Duodenal mucosa (tissue), 2 donors: Measurements from ENCODE around the gene FARS2.

ENCODE experiments used
- H3K27ac ChIP-seq: one replicate; pipeline ENCODE4 v1.7.0; 2013; ENCODE audit warnings: low read depth, low read length
- H3K27me3 ChIP-seq, 2 donors: one replicate each; pipeline ENCODE4 v1.7.0; 2013; ENCODE audit warnings: low read length in 2 of 2, control low read depth in 1 of 2; ENCODE audit not compliant: insufficient read depth in 2 of 2, control insufficient read depth in 1 of 2
- H3K36me3 ChIP-seq, 2 donors: one replicate each; pipeline ENCODE4 v1.7.0; 2013; ENCODE audit warnings: low read length in 2 of 2, control low read depth in 1 of 2; ENCODE audit not compliant: insufficient read depth in 2 of 2, control insufficient read depth in 1 of 2
- H3K4me1 ChIP-seq, 2 donors: one replicate each; pipeline ENCODE4 v1.7.0; 2013; ENCODE audit warnings: low read length in 2 of 2, control low read depth in 1 of 2; ENCODE audit not compliant: insufficient read depth in 2 of 2, control insufficient read depth in 1 of 2
- H3K4me3 ChIP-seq, 2 donors: one replicate each; pipeline ENCODE4 v1.7.0; 2013; ENCODE audit warnings: low read length in 2 of 2, low read depth in 1 of 2
- H3K9ac ChIP-seq, 2 donors: one replicate each; pipeline ENCODE4 v1.7.0; 2013; ENCODE audit warnings: low read length in 2 of 2, low read depth in 1 of 2
- H3K9me3 ChIP-seq, 2 donors: one replicate each; pipeline ENCODE4 v1.7.0; 2013; ENCODE audit warnings: low read length in 2 of 2, control low read depth in 1 of 2; ENCODE audit not compliant: control insufficient read depth in 1 of 2

The FARS2 gene

GRCh38 chr6:5294392-5295211 is 33.3 kb downstream of the FARS2 start:
- Histone ChIP-seq H3K27ac (no peak overlapping the region), H3K9ac (no peak overlapping the region), H3K4me3 (no peak overlapping the region), H3K9me3 (no peaks in the 10 kb centered on the region), H3K36me3 (peaks cover 0 to 3% of the 10 kb centered on the region in 2 donors), H3K27me3 (no peaks in the 10 kb centered on the region), H3K4me1 (peaks cover 3 to 14% of the 10 kb centered on the region in 2 donors)

GRCh38 chr6:5295623-5296022 is 34.3 kb downstream of the FARS2 start:
- H3K9ac ChIP-seq: no peak overlapping the region
- H3K9me3 ChIP-seq: no peaks in the 10 kb centered on the region
- peaks cover 3 to 14% of the 10 kb centered on the region in 2 donors for H3K4me1 ChIP-seq
- no peak overlapping the region for H3K4me3 ChIP-seq
- H3K36me3 ChIP-seq: peaks cover 0 to 3% of the 10 kb centered on the region in 2 donors
- no peak overlapping the region for H3K27ac ChIP-seq
- H3K27me3 ChIP-seq: no peaks in the 10 kb centered on the region

GRCh38 chr6:5300206-5300764 is 39.0 kb downstream of the FARS2 start:
- Histone ChIP-seq H3K4me1 (peaks cover 3 to 6% of the 10 kb centered on the region in 2 donors), H3K27ac (no peak overlapping the region), H3K4me3 (no peak overlapping the region), H3K36me3 (peaks cover 0 to 3% of the 10 kb centered on the region in 2 donors), H3K9ac (no peak overlapping the region), H3K27me3 (no peaks in the 10 kb centered on the region), H3K9me3 (no peaks in the 10 kb centered on the region)

GRCh38 chr6:5302220-5302946 is 41.1 kb downstream of the FARS2 start:
- H3K27me3 ChIP-seq: no peaks in the 10 kb centered on the region
- H3K9ac ChIP-seq: no peak overlapping the region
- H3K4me1 ChIP-seq: peaks cover 5 to 13% of the 10 kb centered on the region in 2 donors
- no peak overlapping the region for H3K4me3 ChIP-seq
- H3K36me3 ChIP-seq: no peaks in the 10 kb centered on the region
- H3K9me3 ChIP-seq: no peaks in the 10 kb centered on the region
- no peak overlapping the region for H3K27ac ChIP-seq

- H3K27ac ChIP-seq: no peak overlapping the region
Observed at GRCh38 chr6:5302995-5303622, 41.8 kb downstream of the FARS2 start.

GRCh38 chr6:5303682-5304081 is 42.4 kb downstream of the FARS2 start:
- H3K36me3 ChIP-seq: no peaks in the 10 kb centered on the region
- no peak overlapping the region for H3K4me3 ChIP-seq
- no peak overlapping the region for H3K9ac ChIP-seq
- H3K27ac ChIP-seq: no peak overlapping the region
- peaks cover 5 to 13% of the 10 kb centered on the region in 2 donors for H3K4me1 ChIP-seq
- H3K27me3 ChIP-seq: no peaks in the 10 kb centered on the region
- H3K9me3 ChIP-seq: no peaks in the 10 kb centered on the region

More at GRCh38 chr6:5302995-5303622, 41.8 kb downstream of the FARS2 start:
- H3K9ac ChIP-seq: no peak overlapping the region
- no peak overlapping the region for H3K4me3 ChIP-seq
- H3K4me1 ChIP-seq: peaks cover 5 to 13% of the 10 kb centered on the region in 2 donors
- H3K27me3 ChIP-seq: no peaks in the 10 kb centered on the region
- H3K9me3 ChIP-seq: no peaks in the 10 kb centered on the region
- H3K36me3 ChIP-seq: no peaks in the 10 kb centered on the region

- Histone ChIP-seq H3K4me3 (no peak overlapping the region), H3K27me3 (no peaks in the 10 kb centered on the region), H3K36me3 (no peaks in the 10 kb centered on the region), H3K27ac (no peak overlapping the region), H3K9me3 (no peaks in the 10 kb centered on the region), H3K9ac (no peak overlapping the region), H3K4me1 (peaks cover 5 to 13% of the 10 kb centered on the region in 2 donors)
Observed at GRCh38 chr6:5305968-5306626, 44.8 kb downstream of the FARS2 start.

- Histone ChIP-seq H3K4me1 (peaks cover 5 to 12% of the 10 kb centered on the region in 2 donors), H3K9ac (no peak overlapping the region), H3K4me3 (no peak overlapping the region), H3K9me3 (no peaks in the 10 kb centered on the region), H3K36me3 (no peaks in the 10 kb centered on the region), H3K27me3 (no peaks in the 10 kb centered on the region), H3K27ac (no peak overlapping the region)
Observed at GRCh38 chr6:5307058-5307457, 45.7 kb downstream of the FARS2 start.

- Histone ChIP-seq H3K36me3 (no peaks in the 10 kb centered on the region), H3K4me1 (peaks cover 2 to 8% of the 10 kb centered on the region in 2 donors), H3K27ac (no peak overlapping the region), H3K9me3 (no peaks in the 10 kb centered on the region), H3K9ac (no peak overlapping the region), H3K27me3 (no peaks in the 10 kb centered on the region), H3K4me3 (no peak overlapping the region)
Observed at GRCh38 chr6:5308066-5308465, 46.8 kb downstream of the FARS2 start.
